ENCODE data around the gene FUT8. TPM values are rescaled to one million over a fixed set of nuclear protein-coding genes. Genes with fewer than 3 reads are reported as not detected.
"Not testable (repeated sequence)": the region's sequence is repeated elsewhere in the genome, so short reads cannot be mapped to it uniquely, and the experiment has no call there.

FUT8 gene
- total and polyA plus RNA-seq, 9 donors = 18.1 to 51.1 (median 27.4) TPM

GRCh38 chr14:65424531-65424930 lies 12.0 kb downstream of the FUT8 start:
- no peaks in the 10 kb centered on the region for H3K9me3 ChIP-seq
- no peaks in the 10 kb centered on the region for H3K27me3 ChIP-seq
- H3K36me3 ChIP-seq = no peaks in the 10 kb centered on the region
- no peak for DNase-seq
- TF ChIP-seq POLR2A (IDR thresholded peaks at IDR 0.05) (no peak), EP300 (IDR thresholded peaks at IDR 0.05) (no peak), CTCF (IDR thresholded peaks at IDR 0.05) (no peak)
- intact Hi-C loops (cut with DNase I) = no loop called here
- no peak overlapping the region for H3K4me3 ChIP-seq
- no peaks in the 10 kb centered on the region for H3K4me1 ChIP-seq (ENCODE audit: insufficient read depth)
- WGBS, 3 donors = 94 to 99% (median 95%) methylated on average over 5 of the region's 5 CpGs
- no peak overlapping the region for H3K27ac ChIP-seq

GRCh38 chr14:65425885-65426284 lies 13.4 kb downstream of the FUT8 start:
- Histone ChIP-seq H3K4me3 (no peak overlapping the region), H3K27ac (no peak overlapping the region), H3K36me3 (no peaks in the 10 kb centered on the region), H3K4me1 (ENCODE audit: insufficient read depth) (no peaks in the 10 kb centered on the region), H3K27me3 (no peaks in the 10 kb centered on the region), H3K9me3 (no peaks in the 10 kb centered on the region)
- no peak for DNase-seq
- WGBS, 3 donors = 92 to 97% (median 92%) methylated on average over 6 of the region's 6 CpGs
- no peak for TF ChIP-seq CTCF (IDR thresholded peaks at IDR 0.05)
- TF ChIP-seq EP300 (IDR thresholded peaks at IDR 0.05) = no peak
- no peak for TF ChIP-seq POLR2A (IDR thresholded peaks at IDR 0.05)
- intact Hi-C loops (cut with DNase I) = no loop called here

- H3K27me3 ChIP-seq; intact Hi-C loops (cut with DNase I); DNase-seq; H3K36me3 ChIP-seq; H3K9me3 ChIP-seq; H3K27ac ChIP-seq; H3K4me1 ChIP-seq (ENCODE audit: insufficient read depth); H3K4me3 ChIP-seq: not testable (repeated sequence)
- WGBS, 3 donors = 96 to 98% (median 96%) methylated on average over 12 of the region's 12 CpGs
Measured at GRCh38 chr14:65426902-65427301, 14.4 kb downstream of the FUT8 start.

DNA sequence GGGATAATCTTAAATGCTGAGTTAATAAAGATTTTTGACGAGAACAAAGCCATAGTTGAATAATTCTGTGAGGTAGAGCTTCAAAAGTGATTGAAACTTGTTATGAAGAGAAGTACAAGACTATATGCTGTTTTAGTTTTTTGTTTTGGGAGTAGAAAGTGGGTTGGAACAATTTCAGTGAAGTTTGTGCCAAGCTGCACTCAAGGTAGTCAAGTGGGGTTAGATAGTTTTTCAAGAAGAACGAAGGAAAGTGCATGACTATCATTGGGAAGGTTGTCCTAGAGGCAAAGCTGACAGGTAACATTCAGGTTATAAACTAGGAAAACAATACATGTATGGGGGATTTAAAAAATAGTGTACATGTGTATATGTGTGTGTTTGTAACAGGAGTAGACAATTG lies 16.2 kb downstream of the FUT8 start:
- 89 to 96% (median 94%) methylated on average over 2 of the region's 2 CpGs for WGBS, 3 donors
- TF ChIP-seq POLR2A (IDR thresholded peaks at IDR 0.05) (no peak), EP300 (IDR thresholded peaks at IDR 0.05) (no peak), CTCF (IDR thresholded peaks at IDR 0.05) (no peak)
- Histone ChIP-seq H3K4me1 (ENCODE audit: insufficient read depth) (no peaks in the 10 kb centered on the region), H3K27me3 (no peaks in the 10 kb centered on the region), H3K27ac (no peak overlapping the region), H3K36me3 (no peaks in the 10 kb centered on the region), H3K9me3 (no peaks in the 10 kb centered on the region), H3K4me3 (no peak overlapping the region)
- intact Hi-C loops (cut with DNase I) = no loop called here
- no peak for DNase-seq

DNA sequence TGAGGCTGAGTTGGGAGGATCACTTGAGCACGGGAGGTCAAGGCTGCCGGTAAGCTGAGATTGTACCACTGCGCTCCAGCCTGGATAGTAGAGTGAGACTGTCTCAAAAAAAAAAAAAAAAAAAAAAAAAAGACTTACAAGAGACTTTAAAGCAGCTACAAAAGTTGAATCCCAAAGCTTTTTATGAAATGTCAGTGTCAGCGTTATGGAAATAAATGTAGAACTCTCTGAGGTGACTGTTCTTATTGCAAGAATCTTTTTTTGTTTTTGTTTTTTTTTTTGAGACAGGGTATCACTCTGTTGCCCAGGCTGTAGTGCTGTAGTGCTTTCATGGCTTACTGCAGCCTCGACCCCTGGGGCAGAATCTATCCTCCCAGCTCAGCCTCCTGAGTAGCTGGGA lies 17.2 kb downstream of the FUT8 start:
- Histone ChIP-seq H3K9me3 (no peaks in the 10 kb centered on the region), H3K4me3 (no peak overlapping the region), H3K27ac (no peak overlapping the region), H3K36me3 (no peaks in the 10 kb centered on the region), H3K4me1 (ENCODE audit: insufficient read depth) (peaks cover 3% of the 10 kb centered on the region), H3K27me3 (no peaks in the 10 kb centered on the region)
- no peak for DNase-seq
- 95 to 97% (median 97%) methylated on average over 5 of the region's 5 CpGs for WGBS, 3 donors
- intact Hi-C loops (cut with DNase I) = no loop called here
- TF ChIP-seq CTCF (IDR thresholded peaks at IDR 0.05) (no peak), EP300 (IDR thresholded peaks at IDR 0.05) (no peak), POLR2A (IDR thresholded peaks at IDR 0.05) (no peak)
